ENCODE results near the gene YEATS2.

DNA sequence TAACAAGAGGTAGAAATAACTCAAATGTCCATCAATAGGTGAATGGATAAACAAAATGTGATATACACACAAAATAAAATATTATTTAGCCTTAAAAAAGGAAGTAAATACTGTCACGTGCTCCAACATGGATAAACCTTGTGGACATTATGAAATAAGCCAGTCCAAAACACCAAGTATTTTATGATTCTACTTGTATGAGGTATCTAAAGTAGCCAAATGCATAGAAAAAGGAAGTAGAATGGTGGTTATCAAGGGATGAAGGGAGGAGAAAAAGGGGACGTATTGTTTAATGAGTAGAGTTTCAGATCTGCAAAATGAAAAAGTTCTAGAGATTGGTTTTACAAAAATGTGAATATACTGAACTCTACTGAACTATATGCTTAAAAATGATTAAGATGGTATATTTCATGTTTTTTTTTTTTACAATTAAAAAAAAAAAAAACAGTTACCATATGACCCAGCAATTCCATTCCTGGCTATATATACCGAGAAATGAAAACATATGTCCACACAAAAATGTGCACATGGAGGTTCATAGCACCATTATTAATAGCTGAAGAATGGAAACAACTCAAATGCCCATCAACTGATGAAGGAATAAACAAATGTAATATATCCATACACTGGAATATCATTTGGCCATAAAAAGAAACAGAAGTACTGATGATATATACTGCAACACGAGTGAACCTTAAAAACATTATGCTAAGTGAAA lies 156.9 kb downstream of the YEATS2 start:
- TF ChIP-seq, protein P1, sequence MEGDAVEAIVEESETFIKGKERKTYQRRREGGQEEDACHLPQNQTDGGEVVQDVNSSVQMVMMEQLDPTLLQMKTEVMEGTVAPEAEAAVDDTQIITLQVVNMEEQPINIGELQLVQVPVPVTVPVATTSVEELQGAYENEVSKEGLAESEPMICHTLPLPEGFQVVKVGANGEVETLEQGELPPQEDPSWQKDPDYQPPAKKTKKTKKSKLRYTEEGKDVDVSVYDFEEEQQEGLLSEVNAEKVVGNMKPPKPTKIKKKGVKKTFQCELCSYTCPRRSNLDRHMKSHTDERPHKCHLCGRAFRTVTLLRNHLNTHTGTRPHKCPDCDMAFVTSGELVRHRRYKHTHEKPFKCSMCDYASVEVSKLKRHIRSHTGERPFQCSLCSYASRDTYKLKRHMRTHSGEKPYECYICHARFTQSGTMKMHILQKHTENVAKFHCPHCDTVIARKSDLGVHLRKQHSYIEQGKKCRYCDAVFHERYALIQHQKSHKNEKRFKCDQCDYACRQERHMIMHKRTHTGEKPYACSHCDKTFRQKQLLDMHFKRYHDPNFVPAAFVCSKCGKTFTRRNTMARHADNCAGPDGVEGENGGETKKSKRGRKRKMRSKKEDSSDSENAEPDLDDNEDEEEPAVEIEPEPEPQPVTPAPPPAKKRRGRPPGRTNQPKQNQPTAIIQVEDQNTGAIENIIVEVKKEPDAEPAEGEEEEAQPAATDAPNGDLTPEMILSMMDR (IDR thresholded peaks at IDR 0.05), result no peak
- no peak for TF ChIP-seq POLR2A (IDR thresholded peaks at IDR 0.05)
- TF ChIP-seq EP300 (IDR thresholded peaks at IDR 0.05), result no peak
